HG02588 (cell line): ENCODE measurements around the gene GAL3ST1.
"Not testable (repeated sequence)": the region's sequence is repeated elsewhere in the genome, so short reads cannot be mapped to it uniquely, and the experiment has no call there.

Source experiments
- ATAC-seq: cut with Tn5 transposase; IDR thresholded peaks from one replicate; pipeline ENCODE4 v1.9.1; 2021; ENCODE audit warnings: mild to moderate bottlenecking, moderate library complexity; ENCODE audit not compliant: unreplicated experiment

Gene GAL3ST1

GRCh38 chr22:30565341-30565740 lies 9.1 kb downstream of the GAL3ST1 start:
- ATAC-seq: no peak

GRCh38 chr22:30564761-30565119 lies 9.7 kb downstream of the GAL3ST1 start:
- no peak for ATAC-seq

GRCh38 chr22:30564045-30564760 lies 10.3 kb downstream of the GAL3ST1 start:
- no peak for ATAC-seq

- no peak for ATAC-seq
Observed at GRCh38 chr22:30562366-30562765, 12.1 kb downstream of the GAL3ST1 start.

GRCh38 chr22:30561402-30562189 lies 12.9 kb downstream of the GAL3ST1 start:
- no peak for ATAC-seq

GRCh38 chr22:30560643-30561202 lies 13.7 kb downstream of the GAL3ST1 start:
- not testable (repeated sequence) for ATAC-seq

GRCh38 chr22:30559889-30560288 lies 14.6 kb downstream of the GAL3ST1 start:
- ATAC-seq: no peak

GRCh38 chr22:30557243-30557642 lies 17.2 kb downstream of the GAL3ST1 start:
- no peak for ATAC-seq

GRCh38 chr22:30556388-30556787 lies 18.1 kb downstream of the GAL3ST1 start:
- no peak for ATAC-seq

- ATAC-seq: no peak
Observed at GRCh38 chr22:30555282-30556210, 18.9 kb downstream of the GAL3ST1 start.

- no peak for ATAC-seq
Observed at GRCh38 chr22:30553971-30554370, 20.5 kb downstream of the GAL3ST1 start.

GRCh38 chr22:30552719-30553118 lies 21.7 kb downstream of the GAL3ST1 start:
- no peak for ATAC-seq

- not testable (repeated sequence) for ATAC-seq
Observed at GRCh38 chr22:30551813-30552212, 22.7 kb downstream of the GAL3ST1 start.

- ATAC-seq: no peak
Observed at GRCh38 chr22:30547188-30547587, 27.3 kb downstream of the GAL3ST1 start.

GRCh38 chr22:30546616-30547015 lies 27.8 kb downstream of the GAL3ST1 start, which contains the start of gene SEC14L6:
TSS of gene SEC14L6 (minus strand) at chr22:30546741. CDS start at chr22:30546682, 59 bp downstream.
- no peak for ATAC-seq

- ATAC-seq: no peak
Observed at GRCh38 chr22:30542811-30543188, 31.7 kb downstream of the GAL3ST1 start.

- ATAC-seq: no peak
Observed at GRCh38 chr22:30541961-30542810, 32.3 kb downstream of the GAL3ST1 start.

- ATAC-seq: not testable (repeated sequence)
Observed at GRCh38 chr22:30541511-30541910, 33.0 kb downstream of the GAL3ST1 start.

GRCh38 chr22:30539368-30539767 lies 35.1 kb downstream of the GAL3ST1 start:
- ATAC-seq: no peak

- ATAC-seq: no peak
Observed at GRCh38 chr22:30538280-30538679, 36.2 kb downstream of the GAL3ST1 start.
